D721Med (cell line): ENCODE measurements around the gene CYP1A1.
"Not testable (repeated sequence)": the region's sequence is repeated elsewhere in the genome, so short reads cannot be mapped to it uniquely, and the experiment has no call there.

Experiments used
- DNase-seq: peaks from one replicate; pipeline ENCODE4 v3.0.0; 2011; ENCODE audit warnings: low spot score; ENCODE audit not compliant: insufficient read length
- FAIRE-seq: peaks from 2 replicates; lab custom pipeline; 2011; peaks lifted over from hg19 to GRCh38; lab: Jason Lieb, UNC
- TF ChIP-seq, protein P1 (sequence below): IDR thresholded peaks from 2 replicates; pipeline ENCODE4 v1.5.1; 2012; ENCODE audit warnings: mild to moderate bottlenecking, control low read depth; ENCODE audit not compliant: insufficient read depth; ENCODE audit errors: missing control alignments

Gene CYP1A1

GRCh38 chr15:74735305-74735704 is 10.0 kb upstream of the CYP1A1 start:
- DNase-seq (no peak), FAIRE-seq (no peak)
- TF ChIP-seq, protein P1, sequence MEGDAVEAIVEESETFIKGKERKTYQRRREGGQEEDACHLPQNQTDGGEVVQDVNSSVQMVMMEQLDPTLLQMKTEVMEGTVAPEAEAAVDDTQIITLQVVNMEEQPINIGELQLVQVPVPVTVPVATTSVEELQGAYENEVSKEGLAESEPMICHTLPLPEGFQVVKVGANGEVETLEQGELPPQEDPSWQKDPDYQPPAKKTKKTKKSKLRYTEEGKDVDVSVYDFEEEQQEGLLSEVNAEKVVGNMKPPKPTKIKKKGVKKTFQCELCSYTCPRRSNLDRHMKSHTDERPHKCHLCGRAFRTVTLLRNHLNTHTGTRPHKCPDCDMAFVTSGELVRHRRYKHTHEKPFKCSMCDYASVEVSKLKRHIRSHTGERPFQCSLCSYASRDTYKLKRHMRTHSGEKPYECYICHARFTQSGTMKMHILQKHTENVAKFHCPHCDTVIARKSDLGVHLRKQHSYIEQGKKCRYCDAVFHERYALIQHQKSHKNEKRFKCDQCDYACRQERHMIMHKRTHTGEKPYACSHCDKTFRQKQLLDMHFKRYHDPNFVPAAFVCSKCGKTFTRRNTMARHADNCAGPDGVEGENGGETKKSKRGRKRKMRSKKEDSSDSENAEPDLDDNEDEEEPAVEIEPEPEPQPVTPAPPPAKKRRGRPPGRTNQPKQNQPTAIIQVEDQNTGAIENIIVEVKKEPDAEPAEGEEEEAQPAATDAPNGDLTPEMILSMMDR, result no peak

GRCh38 chr15:74733269-74733668 is 7.9 kb upstream of the CYP1A1 start:
- TF ChIP-seq, protein P1, result no peak
- DNase-seq (no peak), FAIRE-seq (no peak)

- no peak for DNase-seq
- TF ChIP-seq, protein P1, result no peak
- FAIRE-seq, result no peak
These were observed 7.5 kb upstream of the CYP1A1 start for GRCh38 chr15:74732846-74733245.

GRCh38 chr15:74730619-74731316 is 5.4 kb upstream of the CYP1A1 start:
- DNase-seq, result no peak
- no peak for FAIRE-seq
- TF ChIP-seq, protein P1, result no peak

DNA sequence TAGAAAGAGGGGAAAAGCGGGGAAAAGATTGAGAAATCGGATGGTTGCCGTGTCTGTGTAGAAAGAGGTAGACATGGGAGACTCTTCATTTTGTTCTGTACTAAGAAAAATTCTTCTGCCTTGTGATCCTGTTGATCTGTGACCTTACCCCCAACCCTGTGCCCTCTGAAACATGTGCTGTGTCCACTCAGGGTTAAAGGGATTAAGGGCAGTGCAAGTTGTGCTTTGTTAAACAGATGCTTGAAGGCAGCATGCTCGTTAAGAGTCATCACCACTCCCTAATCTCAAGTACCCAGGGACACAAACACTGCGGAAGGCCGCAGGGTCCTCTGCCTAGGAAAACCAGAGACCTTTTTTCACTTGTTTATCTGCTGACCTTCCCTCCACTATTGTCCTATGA is 4.0 kb upstream of the CYP1A1 start:
- not testable (repeated sequence) for FAIRE-seq, DNase-seq

- not testable (repeated sequence) for FAIRE-seq, DNase-seq
These were observed 3.4 kb upstream of the CYP1A1 start for GRCh38 chr15:74728699-74729098.

GRCh38 chr15:74727727-74728126 is 2.4 kb upstream of the CYP1A1 start:
- no peak for DNase-seq
- TF ChIP-seq, protein P1, result no peak
- no peak for FAIRE-seq

DNA sequence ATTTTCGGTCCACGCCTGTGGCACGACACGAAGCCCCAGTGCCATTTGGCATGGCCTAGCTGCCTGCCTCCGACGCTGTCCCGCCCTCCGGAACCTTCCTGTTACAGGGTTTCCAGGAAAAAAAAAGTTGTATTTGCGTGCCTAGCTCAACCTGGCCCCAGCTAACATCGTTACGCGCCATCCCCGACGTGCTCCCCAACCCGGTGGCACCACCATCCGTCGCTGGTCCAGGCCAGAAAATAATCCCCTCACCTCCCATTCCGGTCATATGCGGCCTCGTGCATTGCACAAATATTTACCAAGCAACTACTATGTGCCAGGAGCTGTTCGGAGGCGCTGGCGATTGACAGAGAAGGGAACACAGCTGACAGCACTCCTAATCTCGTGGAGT is 1.4 kb upstream of the CYP1A1 start:
- no peak for FAIRE-seq
- DNase-seq, result no peak
- TF ChIP-seq, protein P1, result no peak
